ENCODE measurements around the gene CD4. TPM values are rescaled to one million over a fixed set of nuclear protein-coding genes. Genes with fewer than 3 reads are reported as not detected.

The CD4 gene
- total and polyA plus RNA-seq, 2 of the 4 experiments (the other 2 are of a cell fraction): 5.7 to 15.0 TPM

DNA sequence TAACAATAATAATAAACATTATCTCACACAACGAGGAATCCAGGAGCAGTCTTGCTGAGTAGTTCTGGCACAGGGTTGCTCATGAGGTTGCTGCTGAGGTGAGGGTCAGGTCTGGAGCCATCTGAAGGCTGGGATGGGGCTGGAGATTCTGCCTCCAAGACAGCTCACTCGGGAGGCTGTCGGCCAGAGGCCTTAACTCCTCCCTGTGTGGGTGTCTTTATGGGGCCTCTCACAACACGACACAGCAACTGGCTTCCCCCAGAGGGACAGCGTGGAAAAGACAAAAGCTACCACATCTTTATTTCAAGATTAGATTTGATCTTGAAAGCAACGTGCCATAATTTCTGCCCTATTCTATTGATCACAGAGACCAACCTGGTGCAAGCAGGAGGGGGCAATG is 7.2 kb upstream of the CD4 start:
- H3K4ac ChIP-seq (ENCODE audit: low read depth, low read length): no peak overlapping the region
- intact Hi-C loops (cut with micrococcal nuclease): no loop called here
- in situ Hi-C loops (cut with MboI; ENCODE audit: low sequenced_read_pairs): no loop called here
- no TSS peak for BruUV-seq (replicated peaks)
- peak overlapping the region; percentile 73 for H2AFZ ChIP-seq (replicated peaks; ENCODE audit: low read length, poor library complexity)
- H3K9me3 ChIP-seq (ENCODE audit: control insufficient read depth, insufficient read depth, low read length): no peaks in the 10 kb centered on the region
- no peaks in the 10 kb centered on the region for H3K27me3 ChIP-seq (ENCODE audit: control insufficient read depth, insufficient read depth, low read length)
- H3K27ac ChIP-seq (ENCODE audit: insufficient read depth, low read length): no peak overlapping the region
- H3K14ac ChIP-seq (replicated peaks; ENCODE audit: low read depth, low read length): no peak overlapping the region; the same call in 1 of the 2 replicates
- no peak overlapping the region for H2AK5ac ChIP-seq (ENCODE audit: low read depth, low read length)
- DNase-seq: no peak
- no peak overlapping the region for H4K8ac ChIP-seq (ENCODE audit: low read depth in 2 of 2, low read length in 2 of 2)
- no peaks in the 10 kb centered on the region for H3K79me1 ChIP-seq (ENCODE audit: low read depth in 1 of 2, low read length in 2 of 2)
- no peak overlapping the region for H3K4me3 ChIP-seq (ENCODE audit: insufficient read depth, low read depth, low read length)
- H2AK9ac ChIP-seq (replicated peaks; ENCODE audit: low read depth, low read length, poor library complexity): peak overlapping the region; percentile 55
- H3K9ac ChIP-seq (ENCODE audit: low read depth, low read length): no peak overlapping the region
- POLR2A ChIA-PET (ENCODE audit: unreplicated experiment): no interaction called here
- H3K56ac ChIP-seq (ENCODE audit: extremely low read depth, insufficient read depth, low read length): no peak overlapping the region
- no CpG with 5 or more reads among the region's 6 CpGs for WGBS, 2 experiments (ENCODE audit: extremely low coverage in 2 of 2, insufficient read length in 1 of 2)
- no peak for ATAC-seq (ENCODE audit: low read depth)
- no peak overlapping the region for H4K91ac ChIP-seq (ENCODE audit: insufficient read depth, low read depth, low read length)
- H2BK120ac ChIP-seq (ENCODE audit: low read depth, low read length): no peak overlapping the region
- H4K5ac ChIP-seq (ENCODE audit: low read depth, low read length): no peak overlapping the region
- no peaks in the 10 kb centered on the region for H4K20me1 ChIP-seq (ENCODE audit: insufficient read depth, low read length)
- no peak for TF ChIP-seq RFX5 (IDR thresholded peaks at IDR 0.05; ENCODE audit: low read depth, low read length)
- TF ChIP-seq SMC3 (IDR thresholded peaks at IDR 0.05; ENCODE audit: low read depth, low read length): no peak
- TF ChIP-seq FOS (IDR thresholded peaks at IDR 0.05; ENCODE audit: low read depth, low read length): no peak
- TF ChIP-seq MXI1 (IDR thresholded peaks at IDR 0.05; ENCODE audit: borderline replicate concordance, low read depth, low read length): no peak
- TF ChIP-seq RCOR1 (IDR thresholded peaks at IDR 0.05; ENCODE audit: insufficient replicate concordance, low read length): no peak
- TF ChIP-seq, protein P1, sequence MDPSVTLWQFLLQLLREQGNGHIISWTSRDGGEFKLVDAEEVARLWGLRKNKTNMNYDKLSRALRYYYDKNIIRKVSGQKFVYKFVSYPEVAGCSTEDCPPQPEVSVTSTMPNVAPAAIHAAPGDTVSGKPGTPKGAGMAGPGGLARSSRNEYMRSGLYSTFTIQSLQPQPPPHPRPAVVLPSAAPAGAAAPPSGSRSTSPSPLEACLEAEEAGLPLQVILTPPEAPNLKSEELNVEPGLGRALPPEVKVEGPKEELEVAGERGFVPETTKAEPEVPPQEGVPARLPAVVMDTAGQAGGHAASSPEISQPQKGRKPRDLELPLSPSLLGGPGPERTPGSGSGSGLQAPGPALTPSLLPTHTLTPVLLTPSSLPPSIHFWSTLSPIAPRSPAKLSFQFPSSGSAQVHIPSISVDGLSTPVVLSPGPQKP (IDR thresholded peaks at IDR 0.05; ENCODE audit: borderline replicate concordance, low read depth, low read length): no peak
- no peak for TF ChIP-seq CHD1 (IDR thresholded peaks at IDR 0.05; ENCODE audit: low read depth, low read length)
- TF ChIP-seq POLR2A (IDR thresholded peaks at IDR 0.05; ENCODE audit: low read depth, low read length): no peak
- no peak for TF ChIP-seq MAFK (IDR thresholded peaks at IDR 0.05; ENCODE audit: low read depth, low read length)
- no peak for TF ChIP-seq RAD21 (IDR thresholded peaks at IDR 0.05; ENCODE audit: low read length)
- no peak for TF ChIP-seq CEBPB (IDR thresholded peaks at IDR 0.05; ENCODE audit: low read depth, low read length)
- TF ChIP-seq BHLHE40 (IDR thresholded peaks at IDR 0.05; ENCODE audit: low read depth, low read length): no peak
- TF ChIP-seq, protein P2, sequence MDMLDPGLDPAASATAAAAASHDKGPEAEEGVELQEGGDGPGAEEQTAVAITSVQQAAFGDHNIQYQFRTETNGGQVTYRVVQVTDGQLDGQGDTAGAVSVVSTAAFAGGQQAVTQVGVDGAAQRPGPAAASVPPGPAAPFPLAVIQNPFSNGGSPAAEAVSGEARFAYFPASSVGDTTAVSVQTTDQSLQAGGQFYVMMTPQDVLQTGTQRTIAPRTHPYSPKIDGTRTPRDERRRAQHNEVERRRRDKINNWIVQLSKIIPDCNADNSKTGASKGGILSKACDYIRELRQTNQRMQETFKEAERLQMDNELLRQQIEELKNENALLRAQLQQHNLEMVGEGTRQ (IDR thresholded peaks at IDR 0.05; ENCODE audit: low read depth, low read length): no peak
- no peak overlapping the region for H3K4me2 ChIP-seq (ENCODE audit: low read depth, low read length)
- H3K4me1 ChIP-seq (ENCODE audit: control insufficient read depth, insufficient read depth, low read length): peaks cover 4% of the 10 kb centered on the region; the same call in 1 of the 2 replicates
- no peak overlapping the region for H3K23ac ChIP-seq (ENCODE audit: low read depth, low read length)
- H3K18ac ChIP-seq (ENCODE audit: low read depth, low read length): no peak overlapping the region
- H2BK5ac ChIP-seq (ENCODE audit: low read depth, low read length, poor library complexity, severe bottlenecking): no peak overlapping the region
- H3K36me3 ChIP-seq (ENCODE audit: control insufficient read depth, insufficient read depth, low read length): no peaks in the 10 kb centered on the region
- dilution Hi-C loops (cut with HindIII; ENCODE audit: low sequenced_read_pairs, unreplicated experiment): no loop called here
- CTCF ChIA-PET: interaction anchor here (0.7 kb wide), 1 partner anchor 29 kb away, joined by 3 read pairs; no protein-coding TSS in a partner anchor
- no peak overlapping the region for H2BK15ac ChIP-seq (ENCODE audit: low read depth, low read length)
- no peaks in the 10 kb centered on the region for H3K9me1 ChIP-seq (ENCODE audit: insufficient read depth, low read length)
- no peak overlapping the region for H2BK20ac ChIP-seq (ENCODE audit: low read depth, low read length)
